K562 (cell line): ENCODE results near the gene TARBP1. TPM values are rescaled to one million over a fixed set of nuclear protein-coding genes. Genes with fewer than 3 reads are reported as not detected.
A peak's percentile ranks its signal among the peaks of the same experiment; 100 is the strongest.

Experiments
- CCNT2 ChIP-seq: IDR thresholded peaks from 2 replicates; pipeline ENCODE4 v1.6.1; 2011; ENCODE audit warnings: borderline replicate concordance, low read depth, mild to moderate bottlenecking, moderate library complexity, mixed read lengths, low read length; ENCODE audit not compliant: insufficient read length; ENCODE audit errors: extremely low read depth
- CREB3 ChIP-seq: fragments of 450-650 bp; conservative IDR thresholded peaks from 2 replicates; pipeline ENCODE4 v1.6.1; 2016; ENCODE audit warnings: missing genetic modification characterization, low read depth, mild to moderate bottlenecking, missing compliant biosample characterization, moderate library complexity
- DDX20 ChIP-seq: fragments of 450-650 bp; IDR thresholded peaks from 2 replicates; pipeline ENCODE4 v1.6.1; 2016; ENCODE audit warnings: missing genetic modification characterization, low read depth, mild to moderate bottlenecking, missing compliant biosample characterization, moderate library complexity
- KAT8 ChIP-seq: fragments of 450-650 bp; IDR thresholded peaks from 2 replicates; pipeline ENCODE4 v1.6.1; 2016; ENCODE audit warnings: low read depth, mild to moderate bottlenecking
- MTA2 ChIP-seq: fragments of 450-650 bp; IDR thresholded peaks from 2 replicates; pipeline ENCODE4 v1.6.1; 2016; ENCODE audit warnings: low read depth
- NCOA1 ChIP-seq: fragments of 450-650 bp; IDR thresholded peaks from 2 replicates; pipeline ENCODE4 v1.6.1; 2016; ENCODE audit warnings: low read depth
- NFE2L1 ChIP-seq: fragments of 450-650 bp; IDR thresholded peaks from 2 replicates; pipeline ENCODE4 v1.6.1; 2016; ENCODE audit warnings: missing genetic modification characterization, low read depth, mild to moderate bottlenecking, missing compliant biosample characterization, moderate library complexity, borderline replicate concordance
- PCBP2 ChIP-seq: fragments of 200-400 bp; formaldehyde crosslinking; IDR thresholded peaks from 2 replicates; pipeline ENCODE4 v1.6.1; 2018; ENCODE audit warnings: low read length, low read depth, mild to moderate bottlenecking, moderate library complexity; ENCODE audit not compliant: poor library complexity, severe bottlenecking
- POU5F1 ChIP-seq: fragments of 150-350 bp; IDR thresholded peaks from 2 replicates; pipeline ENCODE4 v1.6.1; 2014; ENCODE audit warnings: borderline replicate concordance, low read length, low read depth, mild to moderate bottlenecking; ENCODE audit not compliant: partially characterized antibody
- TCF7L2 ChIP-seq: fragments of 150-350 bp; IDR thresholded peaks from 2 replicates; pipeline ENCODE4 v1.6.1; 2016; ENCODE audit warnings: low read depth, mild to moderate bottlenecking, low read length, moderate library complexity
- ZFP36 ChIP-seq: fragments of 150-350 bp; IDR thresholded peaks from 2 replicates; pipeline ENCODE4 v1.6.1; 2018; ENCODE audit warnings: low read length, low read depth; ENCODE audit not compliant: partially characterized antibody
- ZFX ChIP-seq: sonication (generic); formaldehyde crosslinking; IDR thresholded peaks from 2 replicates; pipeline ENCODE4 v1.8.0; 2022; ENCODE audit warnings: mild to moderate bottlenecking, missing genetic modification reagents, moderate library complexity
- ZNF354B ChIP-seq: fragments of 250-450 bp; sonication (Bioruptor Pico); IDR thresholded peaks from 2 replicates; pipeline ENCODE4 v1.4.0; 2020
- ZNF384 ChIP-seq: IDR thresholded peaks from 2 replicates; pipeline ENCODE4 v1.6.1; 2012; ENCODE audit warnings: low read depth, low read length, improper control_type of control experiment
- ZNF445 ChIP-seq: fragments of 250-450 bp; sonication (Bioruptor Pico); IDR thresholded peaks from 2 replicates; pipeline ENCODE4 v1.4.0; 2020; ENCODE audit warnings: low read depth, mild to moderate bottlenecking, moderate library complexity
- polyA plus RNA-seq, 8 experiments: library from polyadenylated mRNA; depleted of rRNA in 4 of 8; stranded (reverse) in 5 of 8; unstranded in 3 of 8; fragments of >200 nt; fragmentation: Nextera tagmentation in 2 of 8; fragmentation: Illumina TruSeq in 1 of 8; extraction: Ambion mirVana in 2 of 8; extraction: Trizol in 1 of 8; gene quantifications; 2 replicates each; pipeline versions ENCODE4 v1.2.1 to v1.2.3, GENCODE V29; 2011 to 2014; ENCODE audit warnings: inconsistent platforms in 1 of 8, missing spikeins in 1 of 8
- total RNA-seq, 7 experiments: library from RNA; depleted of rRNA in 6 of 7; stranded (reverse); fragments of >200 nt in 6 of 7; fragmentation: Illumina TruSeq in 2 of 7; extraction: Trizol in 2 of 7; gene quantifications; 2 replicates each; pipeline versions ENCODE4 v1.2.1 to v1.2.3, GENCODE V29; 2011 to 2021; ENCODE audit warnings: low replicate concordance in 1 of 7
- TF ChIP-seq, protein P1 (sequence below): fragments of 250-450 bp; sonication (Bioruptor Pico); IDR thresholded peaks from 2 replicates; pipeline ENCODE4 v1.5.0; 2020; ENCODE audit warnings: mild to moderate bottlenecking, borderline replicate concordance
- TF ChIP-seq, protein P2 (sequence below): sonication (generic); formaldehyde crosslinking; IDR thresholded peaks from 2 replicates; pipeline ENCODE4 v1.8.1; 2023; ENCODE audit warnings: mild to moderate bottlenecking, missing genetic modification reagents
- TF ChIP-seq, protein P3 (sequence below): fragments of 450-650 bp; formaldehyde crosslinking; conservative IDR thresholded peaks from 2 replicates; pipeline ENCODE4 v1.4.0; 2022; ENCODE audit warnings: mild to moderate bottlenecking, missing genetic modification characterization

TARBP1 gene
- total and polyA plus RNA-seq, 9 of the 15 experiments (the other 6 are each of a cell fraction or from before 2014, with no cell fraction given): 8.8 to 48.0 (median 22.9) TPM

GRCh38 chr1:234373064-234373958 is 105.7 kb downstream of the TARBP1 start, which contains the start of gene COA6 (continued):
- TF ChIP-seq, protein P1, sequence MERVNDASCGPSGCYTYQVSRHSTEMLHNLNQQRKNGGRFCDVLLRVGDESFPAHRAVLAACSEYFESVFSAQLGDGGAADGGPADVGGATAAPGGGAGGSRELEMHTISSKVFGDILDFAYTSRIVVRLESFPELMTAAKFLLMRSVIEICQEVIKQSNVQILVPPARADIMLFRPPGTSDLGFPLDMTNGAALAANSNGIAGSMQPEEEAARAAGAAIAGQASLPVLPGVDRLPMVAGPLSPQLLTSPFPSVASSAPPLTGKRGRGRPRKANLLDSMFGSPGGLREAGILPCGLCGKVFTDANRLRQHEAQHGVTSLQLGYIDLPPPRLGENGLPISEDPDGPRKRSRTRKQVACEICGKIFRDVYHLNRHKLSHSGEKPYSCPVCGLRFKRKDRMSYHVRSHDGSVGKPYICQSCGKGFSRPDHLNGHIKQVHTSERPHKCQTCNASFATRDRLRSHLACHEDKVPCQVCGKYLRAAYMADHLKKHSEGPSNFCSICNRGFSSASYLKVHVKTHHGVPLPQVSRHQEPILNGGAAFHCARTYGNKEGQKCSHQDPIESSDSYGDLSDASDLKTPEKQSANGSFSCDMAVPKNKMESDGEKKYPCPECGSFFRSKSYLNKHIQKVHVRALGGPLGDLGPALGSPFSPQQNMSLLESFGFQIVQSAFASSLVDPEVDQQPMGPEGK (CRISPR knock-in tag): peak; percentile 70; the same call in 1 of the 2 replicates
- TF ChIP-seq ZNF384 (peak; percentile 32), CCNT2 (peak; percentile 68), TCF7L2 (no peak), MTA2 (0 out of 2 replicates have a peak, but pooled peaks have one; percentile 22), PCBP2 (no peak), ZNF445 (CRISPR knock-in tag) (no peak), KAT8 (no peak), ZNF354B (CRISPR knock-in tag) (no peak), ZFX (CRISPR knock-in tag) (peak; percentile 71), ZFP36 (peak; percentile 6), NCOA1 (peak; percentile 97), DDX20 (no peak), NFE2L1 (no peak), POU5F1 (peak; percentile 89), CREB3 (tag) (peak; percentile 62; the same call in 1 of the 2 replicates)
- TF ChIP-seq, protein P2, sequence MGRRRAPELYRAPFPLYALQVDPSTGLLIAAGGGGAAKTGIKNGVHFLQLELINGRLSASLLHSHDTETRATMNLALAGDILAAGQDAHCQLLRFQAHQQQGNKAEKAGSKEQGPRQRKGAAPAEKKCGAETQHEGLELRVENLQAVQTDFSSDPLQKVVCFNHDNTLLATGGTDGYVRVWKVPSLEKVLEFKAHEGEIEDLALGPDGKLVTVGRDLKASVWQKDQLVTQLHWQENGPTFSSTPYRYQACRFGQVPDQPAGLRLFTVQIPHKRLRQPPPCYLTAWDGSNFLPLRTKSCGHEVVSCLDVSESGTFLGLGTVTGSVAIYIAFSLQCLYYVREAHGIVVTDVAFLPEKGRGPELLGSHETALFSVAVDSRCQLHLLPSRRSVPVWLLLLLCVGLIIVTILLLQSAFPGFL: no peak
- TF ChIP-seq, protein P3, sequence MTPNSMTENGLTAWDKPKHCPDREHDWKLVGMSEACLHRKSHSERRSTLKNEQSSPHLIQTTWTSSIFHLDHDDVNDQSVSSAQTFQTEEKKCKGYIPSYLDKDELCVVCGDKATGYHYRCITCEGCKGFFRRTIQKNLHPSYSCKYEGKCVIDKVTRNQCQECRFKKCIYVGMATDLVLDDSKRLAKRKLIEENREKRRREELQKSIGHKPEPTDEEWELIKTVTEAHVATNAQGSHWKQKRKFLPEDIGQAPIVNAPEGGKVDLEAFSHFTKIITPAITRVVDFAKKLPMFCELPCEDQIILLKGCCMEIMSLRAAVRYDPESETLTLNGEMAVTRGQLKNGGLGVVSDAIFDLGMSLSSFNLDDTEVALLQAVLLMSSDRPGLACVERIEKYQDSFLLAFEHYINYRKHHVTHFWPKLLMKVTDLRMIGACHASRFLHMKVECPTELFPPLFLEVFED: peak; percentile 94
